HG02885 (cell line): ENCODE data around the gene ATP2B2.

Experiments used
- ATAC-seq: cut with Tn5 transposase; IDR thresholded peaks from one replicate; pipeline ENCODE4 v1.9.1; 2021; ENCODE audit warnings: mild to moderate bottlenecking; ENCODE audit not compliant: unreplicated experiment, poor library complexity

Gene ATP2B2

GRCh38 chr3:10531031-10531430 is 25.6 kb upstream of the ATP2B2 start:
- ATAC-seq: no peak

- no peak for ATAC-seq
Observed at GRCh38 chr3:10530241-10530640, 24.9 kb upstream of the ATP2B2 start.

DNA sequence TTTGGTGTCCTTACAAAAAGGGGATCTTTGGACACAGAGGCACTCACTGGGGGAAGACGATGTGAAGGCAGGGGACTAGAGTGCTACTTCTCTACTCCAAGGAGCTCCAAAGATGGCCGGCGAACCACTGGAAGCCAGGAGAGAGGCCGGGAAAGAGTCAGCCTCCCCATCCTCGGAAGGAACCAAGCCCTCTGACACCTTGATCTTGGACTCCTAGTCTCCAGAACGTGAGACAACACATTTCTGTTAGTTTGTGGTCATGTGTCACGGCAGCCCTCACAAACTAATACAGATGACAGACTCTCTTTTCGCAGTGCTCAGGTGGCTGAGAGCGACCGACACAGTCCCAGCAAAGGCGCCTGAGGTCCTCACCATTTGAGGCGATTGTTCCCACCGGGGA is 24.4 kb upstream of the ATP2B2 start:
- no peak for ATAC-seq

GRCh38 chr3:10528046-10528445 is 22.7 kb upstream of the ATP2B2 start:
- no peak for ATAC-seq

DNA sequence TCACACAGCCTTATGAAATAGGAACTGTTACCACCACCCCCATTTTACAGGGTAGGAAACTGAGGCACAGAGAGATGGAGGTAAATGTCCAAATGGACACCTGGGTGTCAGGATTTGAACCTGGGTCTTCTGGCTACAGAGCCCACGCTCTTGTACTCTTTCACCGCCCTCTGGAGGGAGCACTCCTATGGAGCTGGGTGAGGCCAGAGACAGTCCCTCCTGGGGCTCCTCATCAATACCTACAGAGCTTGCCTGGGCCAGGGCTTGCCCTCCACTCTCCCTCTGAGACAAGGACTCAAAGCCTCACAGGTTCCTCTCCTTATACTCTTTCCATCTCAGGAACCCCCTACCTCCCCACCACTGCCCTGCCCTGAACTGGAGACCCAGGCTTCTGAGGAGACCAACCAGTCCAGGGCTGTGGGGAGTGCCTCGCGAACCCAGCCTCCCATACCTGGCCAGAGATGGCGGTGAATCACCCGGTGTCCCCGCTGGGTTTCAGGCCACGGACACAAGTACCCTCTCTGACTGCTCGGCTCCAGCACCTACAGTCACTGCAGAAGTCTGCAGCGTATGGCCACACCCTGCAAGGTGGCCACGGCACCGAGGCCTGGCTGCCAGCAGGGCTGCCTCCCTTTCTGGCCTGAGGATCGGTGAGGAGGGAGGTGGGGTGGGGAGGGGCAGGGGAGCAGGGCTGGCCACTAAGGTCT is 22.1 kb upstream of the ATP2B2 start:
- no peak for ATAC-seq

DNA sequence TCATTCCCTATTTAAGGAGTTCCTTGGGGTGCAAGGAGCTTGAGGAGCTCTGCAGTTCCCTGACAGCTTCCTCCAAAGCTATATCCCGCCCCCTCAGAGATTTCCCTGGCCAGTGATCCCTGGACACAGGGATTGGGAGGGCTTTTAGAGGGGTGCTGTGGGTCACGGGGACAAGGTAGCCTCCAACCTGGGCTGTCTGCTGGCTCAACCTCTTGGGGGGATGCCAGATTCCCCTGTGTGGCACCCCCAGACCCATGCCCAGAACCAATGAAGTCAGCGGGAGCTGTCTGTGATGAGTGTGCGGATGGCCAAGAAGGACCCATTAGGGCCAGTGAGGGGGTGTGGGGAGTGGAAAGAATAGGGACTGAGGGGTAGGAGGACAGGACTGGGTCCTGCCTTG is 21.0 kb upstream of the ATP2B2 start:
- ATAC-seq: no peak

- no peak for ATAC-seq
Observed at GRCh38 chr3:10524799-10525301, 19.5 kb upstream of the ATP2B2 start.

DNA sequence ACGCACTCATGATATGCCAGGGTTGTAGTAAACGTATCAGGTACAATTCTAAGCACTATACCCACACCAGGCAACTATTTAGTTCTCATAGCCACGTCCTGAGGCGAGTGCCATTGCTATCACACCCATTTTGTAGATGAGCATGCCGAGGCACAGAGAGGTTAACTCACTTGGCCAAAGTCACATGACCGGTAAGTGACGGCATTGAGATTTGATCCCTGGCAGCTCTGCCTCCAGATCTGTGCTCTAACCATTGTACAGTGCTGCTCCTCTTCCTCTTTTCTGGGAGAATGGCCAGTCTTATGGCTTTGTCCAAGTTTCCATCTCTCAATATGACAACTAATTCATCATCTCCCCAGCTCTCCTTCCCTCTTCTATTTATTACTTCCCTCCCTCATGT is 18.9 kb upstream of the ATP2B2 start:
- no peak for ATAC-seq

DNA sequence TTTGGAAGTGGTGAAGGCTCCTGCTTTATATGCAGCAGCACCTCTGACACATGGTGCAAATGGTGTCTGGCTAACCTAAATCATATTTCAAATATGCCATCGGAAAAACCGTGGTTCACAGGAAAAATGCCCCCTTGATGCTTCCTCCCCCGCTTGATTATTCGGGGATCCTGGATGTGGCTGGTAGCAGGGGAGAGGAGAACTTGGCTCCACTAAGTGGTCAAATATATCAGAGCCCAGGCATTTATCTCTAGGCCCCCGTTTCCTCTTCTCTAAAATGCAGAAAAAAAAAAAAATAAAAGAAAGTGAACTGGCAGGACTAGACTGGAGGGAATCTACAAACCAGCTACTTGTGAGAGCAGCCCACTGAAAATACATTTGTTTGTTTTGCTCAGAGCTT is 18.2 kb upstream of the ATP2B2 start:
- ATAC-seq: no peak

DNA sequence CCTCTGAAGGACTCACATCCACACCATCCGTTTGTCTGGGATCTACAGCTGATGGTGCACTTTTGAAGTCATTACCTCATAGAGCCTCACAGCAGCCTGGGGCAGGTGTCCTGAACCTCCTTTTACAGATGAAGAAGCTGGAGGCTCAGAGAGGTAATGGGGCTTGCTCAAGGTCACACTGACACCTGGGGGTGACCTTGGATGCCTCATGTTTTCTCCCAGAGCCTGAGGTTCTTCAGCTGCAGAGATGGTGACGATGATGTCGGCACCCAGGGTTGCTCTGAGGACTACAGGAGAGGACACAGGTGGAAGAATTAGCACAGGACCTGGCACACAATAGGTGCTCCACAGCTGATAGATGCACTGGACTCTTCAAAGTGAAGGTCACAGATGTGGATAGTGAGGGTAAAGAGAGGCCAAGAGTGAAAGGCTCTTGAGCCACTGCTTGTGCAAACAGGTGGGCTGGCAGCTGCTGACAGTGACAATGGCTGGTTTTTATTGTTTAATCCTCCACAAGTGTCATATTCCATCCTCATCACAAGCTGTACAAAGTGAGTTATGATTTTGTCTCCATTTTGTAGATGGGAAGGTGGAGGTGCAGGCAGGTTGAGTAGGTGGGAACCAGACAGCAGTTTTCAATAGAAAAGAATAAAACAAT is 17.4 kb upstream of the ATP2B2 start:
- ATAC-seq: no peak

DNA sequence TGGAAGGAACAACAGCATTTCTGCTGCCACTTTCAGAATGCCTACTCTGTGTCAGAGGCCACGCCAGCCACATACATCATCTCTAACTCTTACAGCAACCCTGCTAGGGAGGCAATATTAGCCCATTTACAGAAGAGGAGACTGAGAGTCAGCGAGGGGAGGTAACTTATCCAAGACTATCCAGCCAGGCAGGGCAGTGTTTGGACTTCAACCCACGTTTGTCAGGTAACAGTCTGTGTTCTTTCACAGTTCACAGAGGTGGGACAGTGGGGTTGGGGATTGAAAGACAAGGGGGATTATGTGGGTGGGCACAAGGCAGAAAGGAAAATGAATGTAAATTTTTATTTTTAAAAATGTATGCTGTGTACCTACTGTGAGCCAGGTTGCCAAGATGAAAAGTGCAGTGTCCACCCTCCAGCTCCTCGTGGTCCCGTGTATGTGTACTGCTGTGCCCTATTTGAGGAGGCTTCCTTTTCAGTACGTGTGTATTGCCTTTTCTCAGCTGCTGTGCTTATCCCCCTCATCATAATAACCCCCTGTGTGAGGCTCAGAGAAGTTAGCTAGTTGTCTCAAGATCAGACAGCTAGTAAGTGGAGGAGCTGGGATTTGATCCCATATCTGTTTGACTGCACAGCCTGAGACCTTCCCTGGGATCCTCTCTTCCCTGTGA is 16.5 kb upstream of the ATP2B2 start:
- ATAC-seq: no peak

- ATAC-seq: no peak
Observed at GRCh38 chr3:10520072-10520471, 14.7 kb upstream of the ATP2B2 start.

GRCh38 chr3:10519236-10519635 is 13.8 kb upstream of the ATP2B2 start:
- no peak for ATAC-seq

DNA sequence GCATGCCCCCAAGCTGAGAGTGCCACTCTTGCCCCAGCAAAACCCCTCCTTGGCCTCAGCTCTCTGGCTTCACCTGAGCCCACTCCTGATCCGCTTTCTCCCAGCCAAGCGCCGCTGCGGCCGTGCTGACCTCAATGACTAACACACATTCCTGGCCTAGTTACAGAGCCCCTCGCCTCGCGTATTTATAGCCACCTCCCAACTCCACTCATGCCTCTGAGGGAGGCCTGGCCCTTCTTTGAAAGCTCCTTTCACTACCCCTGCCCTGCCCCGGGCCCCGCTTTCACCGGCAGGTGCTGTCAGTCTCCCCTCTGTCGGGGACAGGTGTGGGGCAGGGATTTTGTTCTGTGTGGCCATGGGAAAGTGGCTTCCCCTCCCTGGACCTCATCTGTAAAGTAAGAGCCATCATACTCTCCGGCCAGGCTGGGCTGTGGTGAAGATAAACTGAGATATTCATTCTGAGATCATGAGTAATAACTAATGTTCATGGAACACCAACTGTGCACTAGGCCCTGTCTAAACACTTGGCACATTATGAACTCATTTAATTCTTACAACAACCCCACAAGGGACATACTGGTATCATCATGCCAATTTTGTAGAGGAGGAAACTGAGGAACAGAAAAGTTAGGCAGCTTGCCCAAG is 13.2 kb upstream of the ATP2B2 start:
- ATAC-seq: no peak

GRCh38 chr3:10517627-10518026 is 12.2 kb upstream of the ATP2B2 start:
- ATAC-seq: no peak

DNA sequence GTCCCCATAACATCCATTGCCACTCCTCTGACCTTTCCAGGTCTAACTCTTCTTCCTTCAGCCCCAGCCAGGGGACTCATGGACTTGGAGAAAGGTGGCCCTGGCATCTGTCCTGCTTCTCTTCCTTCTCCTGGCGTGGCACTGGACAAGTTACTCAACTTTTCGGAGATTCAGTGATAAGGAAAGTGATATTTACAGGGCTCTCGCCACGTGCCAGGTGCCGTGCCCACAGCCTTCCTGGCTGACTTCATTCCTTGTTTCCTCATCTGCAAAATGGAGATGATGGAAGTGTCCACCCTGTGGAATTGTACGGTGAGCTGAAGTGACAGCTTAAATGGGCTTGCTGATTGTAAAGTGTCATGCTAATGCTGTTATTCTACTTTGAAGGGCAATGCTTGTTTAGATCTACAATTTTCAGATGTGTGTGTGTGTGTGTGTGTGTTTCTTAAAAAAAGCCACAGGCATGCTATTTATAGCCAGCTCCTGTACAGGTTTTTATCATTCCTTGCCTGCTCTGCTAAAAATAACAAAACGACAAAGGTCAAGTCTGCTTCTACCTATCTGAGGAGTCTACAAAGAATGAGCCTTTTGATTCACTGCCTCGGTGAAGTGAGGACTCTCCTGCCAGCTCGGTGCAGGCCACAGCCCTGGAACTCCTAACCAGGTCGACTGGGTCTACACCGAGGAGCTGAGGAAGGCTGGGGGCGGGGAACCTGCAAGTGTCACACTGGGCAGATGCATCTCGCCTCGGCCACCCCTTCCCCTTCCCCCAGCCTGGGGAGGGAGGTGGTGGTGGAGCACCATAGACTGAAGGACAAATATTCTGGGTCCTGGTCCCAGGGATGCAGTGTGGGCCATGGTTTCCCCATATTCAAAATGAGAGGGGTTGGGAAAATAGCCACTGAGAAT is 11.4 kb upstream of the ATP2B2 start:
- no peak for ATAC-seq

DNA sequence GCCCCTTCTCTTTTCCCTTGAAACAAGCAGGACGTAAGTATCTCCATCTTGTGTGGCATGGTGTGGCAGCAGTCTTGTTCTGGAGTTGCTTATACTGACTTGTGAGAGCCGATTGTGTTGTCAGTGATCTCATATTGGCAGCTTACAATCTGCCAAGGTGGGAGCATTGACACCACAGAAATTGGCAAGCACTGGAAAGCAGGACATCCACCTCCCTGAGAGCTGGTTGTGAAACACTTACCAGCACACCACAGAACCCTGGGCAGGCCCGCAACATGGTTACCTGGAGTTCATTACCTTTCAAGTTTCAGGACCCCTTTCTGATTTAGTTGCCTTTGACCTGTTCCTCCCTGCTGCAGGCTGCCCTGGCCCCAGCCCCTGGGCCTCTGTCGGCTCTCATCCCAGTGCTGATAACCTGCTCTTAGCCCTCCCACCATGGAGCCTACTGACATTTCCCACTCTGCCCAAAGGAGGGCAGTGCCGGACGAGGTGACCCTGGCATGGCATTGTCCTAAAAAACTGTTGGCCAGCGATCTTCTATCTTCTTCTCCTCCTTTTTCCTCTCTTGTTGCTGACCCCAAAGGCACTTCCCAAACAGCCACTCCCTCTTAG is 10.6 kb upstream of the ATP2B2 start:
- ATAC-seq: no peak

GRCh38 chr3:10515396-10515795 is 10.0 kb upstream of the ATP2B2 start:
- no peak for ATAC-seq

GRCh38 chr3:10514407-10515069 is 9.2 kb upstream of the ATP2B2 start:
- ATAC-seq: no peak
